Measurements from ENCODE around the gene ATG10.

DNA sequence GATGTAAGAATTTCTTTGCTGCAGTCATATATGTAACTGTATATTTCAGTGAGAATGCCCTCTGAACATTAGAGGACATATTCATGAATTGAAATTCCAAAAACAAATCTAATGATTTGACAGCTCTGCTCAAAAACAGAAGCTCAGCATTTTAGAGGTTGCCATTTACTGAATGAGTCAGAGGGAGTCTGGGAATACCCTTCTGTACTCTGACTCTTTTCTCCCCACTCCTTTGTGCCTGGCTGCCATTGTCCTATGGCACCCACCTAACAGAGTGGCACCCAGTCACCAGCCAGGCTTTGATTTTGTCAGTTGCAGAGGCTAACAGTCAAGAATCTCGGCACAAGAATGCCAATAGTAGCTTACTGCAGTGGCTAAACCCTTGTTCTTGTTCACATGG, 133.6 kb downstream of the ATG10 start:
- TF ChIP-seq, protein P1, sequence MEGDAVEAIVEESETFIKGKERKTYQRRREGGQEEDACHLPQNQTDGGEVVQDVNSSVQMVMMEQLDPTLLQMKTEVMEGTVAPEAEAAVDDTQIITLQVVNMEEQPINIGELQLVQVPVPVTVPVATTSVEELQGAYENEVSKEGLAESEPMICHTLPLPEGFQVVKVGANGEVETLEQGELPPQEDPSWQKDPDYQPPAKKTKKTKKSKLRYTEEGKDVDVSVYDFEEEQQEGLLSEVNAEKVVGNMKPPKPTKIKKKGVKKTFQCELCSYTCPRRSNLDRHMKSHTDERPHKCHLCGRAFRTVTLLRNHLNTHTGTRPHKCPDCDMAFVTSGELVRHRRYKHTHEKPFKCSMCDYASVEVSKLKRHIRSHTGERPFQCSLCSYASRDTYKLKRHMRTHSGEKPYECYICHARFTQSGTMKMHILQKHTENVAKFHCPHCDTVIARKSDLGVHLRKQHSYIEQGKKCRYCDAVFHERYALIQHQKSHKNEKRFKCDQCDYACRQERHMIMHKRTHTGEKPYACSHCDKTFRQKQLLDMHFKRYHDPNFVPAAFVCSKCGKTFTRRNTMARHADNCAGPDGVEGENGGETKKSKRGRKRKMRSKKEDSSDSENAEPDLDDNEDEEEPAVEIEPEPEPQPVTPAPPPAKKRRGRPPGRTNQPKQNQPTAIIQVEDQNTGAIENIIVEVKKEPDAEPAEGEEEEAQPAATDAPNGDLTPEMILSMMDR (IDR thresholded peaks at IDR 0.05) = no peak
- no peak for TF ChIP-seq ZFX (IDR thresholded peaks at IDR 0.05; ENCODE audit: borderline replicate concordance)

Measured in 22Rv1 (cell line).